DND-41 (cell line): ENCODE data around the gene UBE2Q2.

Experiments used
- EZH2 ChIP-seq: IDR thresholded peaks from 3 replicates; pipeline ENCODE4 v1.6.1; 2012; ENCODE audit warnings: borderline replicate concordance, low read depth, mild to moderate bottlenecking, moderate library complexity, low read length, inconsistent platforms; ENCODE audit not compliant: severe bottlenecking
- TF ChIP-seq, protein P1 (sequence below): IDR thresholded peaks from 2 replicates; pipeline ENCODE4 v1.5.1; 2012; ENCODE audit warnings: borderline replicate concordance, low read length, moderate library complexity, mild to moderate bottlenecking; ENCODE audit not compliant: poor library complexity, severe bottlenecking; ENCODE audit errors: extremely low read depth

DNA sequence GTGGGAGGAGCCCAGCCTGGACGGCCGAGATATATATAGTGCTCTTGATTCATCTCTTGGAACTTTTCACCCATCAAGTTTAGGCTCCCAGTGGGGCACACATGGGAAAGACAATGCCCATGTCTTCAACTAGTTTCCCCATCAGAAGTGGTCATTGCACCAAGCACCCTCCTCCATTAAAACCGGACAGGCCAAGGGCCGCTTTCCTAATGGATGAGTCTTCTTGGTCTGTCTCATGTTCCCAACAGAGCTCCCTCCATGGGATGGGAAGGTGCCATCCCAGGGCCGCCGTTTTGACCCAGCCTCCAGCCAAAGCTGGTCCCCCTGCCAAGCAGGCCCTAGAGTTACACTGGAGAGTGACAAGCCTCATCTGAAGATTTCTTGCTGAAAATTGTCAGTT is 34.7 kb upstream of the UBE2Q2 start:
- TF ChIP-seq, protein P1, sequence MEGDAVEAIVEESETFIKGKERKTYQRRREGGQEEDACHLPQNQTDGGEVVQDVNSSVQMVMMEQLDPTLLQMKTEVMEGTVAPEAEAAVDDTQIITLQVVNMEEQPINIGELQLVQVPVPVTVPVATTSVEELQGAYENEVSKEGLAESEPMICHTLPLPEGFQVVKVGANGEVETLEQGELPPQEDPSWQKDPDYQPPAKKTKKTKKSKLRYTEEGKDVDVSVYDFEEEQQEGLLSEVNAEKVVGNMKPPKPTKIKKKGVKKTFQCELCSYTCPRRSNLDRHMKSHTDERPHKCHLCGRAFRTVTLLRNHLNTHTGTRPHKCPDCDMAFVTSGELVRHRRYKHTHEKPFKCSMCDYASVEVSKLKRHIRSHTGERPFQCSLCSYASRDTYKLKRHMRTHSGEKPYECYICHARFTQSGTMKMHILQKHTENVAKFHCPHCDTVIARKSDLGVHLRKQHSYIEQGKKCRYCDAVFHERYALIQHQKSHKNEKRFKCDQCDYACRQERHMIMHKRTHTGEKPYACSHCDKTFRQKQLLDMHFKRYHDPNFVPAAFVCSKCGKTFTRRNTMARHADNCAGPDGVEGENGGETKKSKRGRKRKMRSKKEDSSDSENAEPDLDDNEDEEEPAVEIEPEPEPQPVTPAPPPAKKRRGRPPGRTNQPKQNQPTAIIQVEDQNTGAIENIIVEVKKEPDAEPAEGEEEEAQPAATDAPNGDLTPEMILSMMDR, result no peak
- TF ChIP-seq EZH2, result no peak
